NCI-H1048 (cell line): Measurements from ENCODE around the gene SVOP.

Source experiments
- DNase-seq: peaks from one replicate; lab custom pipeline; 2025; lab: John Stamatoyannopoulos, UW

Gene SVOP

GRCh38 chr12:108930756-108931155, 90.1 kb downstream of the SVOP start:
- DNase-seq: no peak

- DNase-seq: no peak
Measured at GRCh38 chr12:108930155-108930554, 90.7 kb downstream of the SVOP start.

- no peak for DNase-seq
Measured at GRCh38 chr12:108928695-108929094, 92.2 kb downstream of the SVOP start.

DNA sequence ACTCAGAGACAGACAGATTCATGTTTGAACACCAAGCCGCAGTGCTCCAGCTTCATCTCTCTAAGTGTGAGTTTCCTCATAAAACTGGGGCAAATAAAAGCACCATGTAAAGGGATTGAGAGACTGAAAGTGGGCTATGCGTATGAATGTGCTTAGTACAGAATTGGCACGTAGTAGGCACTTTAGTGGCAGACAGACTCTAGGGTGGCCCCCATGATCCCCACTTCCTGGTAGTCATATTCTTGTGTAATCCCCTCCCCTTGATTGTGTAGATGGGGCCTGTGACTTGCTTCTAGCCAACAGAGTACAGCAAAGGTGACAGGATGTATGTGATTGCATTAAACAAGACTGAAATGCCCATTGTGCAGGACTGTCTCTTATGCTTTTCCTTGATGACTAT, 98.0 kb downstream of the SVOP start:
- no peak for DNase-seq

DNA sequence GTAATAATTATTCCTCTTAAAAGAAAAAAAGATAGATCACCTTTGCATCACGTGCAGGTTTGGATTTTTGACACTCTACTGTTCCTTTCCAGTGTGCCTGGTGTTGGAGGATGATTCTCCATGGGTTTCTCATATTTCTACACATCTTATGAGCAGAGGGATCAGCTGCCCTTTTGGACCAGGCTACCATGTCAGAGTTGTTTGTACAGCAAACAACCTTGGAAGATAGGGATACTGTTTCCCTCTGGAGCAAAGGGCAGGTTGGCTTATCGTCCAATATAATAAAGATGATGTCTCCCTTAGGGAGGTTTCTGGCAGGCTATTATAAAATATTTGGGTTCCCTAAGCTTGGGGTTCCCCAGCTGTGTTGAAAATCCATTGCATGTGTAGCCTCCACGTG, 98.9 kb downstream of the SVOP start:
- no peak for DNase-seq

DNA sequence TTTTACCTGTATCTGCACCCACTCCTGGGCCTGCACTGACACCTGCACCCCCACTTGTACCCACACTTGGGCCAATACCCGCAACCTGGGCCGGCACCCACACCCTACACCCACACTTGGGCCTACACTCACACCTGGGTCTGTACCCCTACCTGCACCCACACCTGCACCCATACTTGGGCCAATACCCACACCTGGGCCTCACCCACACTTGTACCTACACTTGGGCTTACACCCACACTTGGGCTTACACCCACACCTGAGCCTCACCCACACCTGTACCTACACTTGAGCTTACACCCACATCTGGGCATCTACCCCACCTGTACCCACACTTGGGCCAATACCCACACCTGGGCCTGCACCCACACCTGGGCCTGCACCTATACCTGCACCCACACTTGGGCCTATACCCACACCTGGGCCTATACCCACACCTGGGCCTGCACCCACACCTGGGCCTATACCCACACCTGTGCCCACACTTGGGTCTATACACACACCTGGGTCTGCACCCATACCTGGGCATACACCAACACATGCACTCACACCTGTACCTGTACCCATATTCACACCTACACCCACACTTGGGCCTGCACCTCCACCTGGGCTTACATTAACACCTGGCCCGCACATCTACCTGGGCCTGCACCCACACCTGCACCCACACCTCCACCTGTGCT, 101.8 kb downstream of the SVOP start:
- DNase-seq: no peak

GRCh38 chr12:108918206-108918605, 102.7 kb downstream of the SVOP start:
- no peak for DNase-seq

- DNase-seq: no peak
Measured at GRCh38 chr12:108916336-108916735, 104.5 kb downstream of the SVOP start.

DNA sequence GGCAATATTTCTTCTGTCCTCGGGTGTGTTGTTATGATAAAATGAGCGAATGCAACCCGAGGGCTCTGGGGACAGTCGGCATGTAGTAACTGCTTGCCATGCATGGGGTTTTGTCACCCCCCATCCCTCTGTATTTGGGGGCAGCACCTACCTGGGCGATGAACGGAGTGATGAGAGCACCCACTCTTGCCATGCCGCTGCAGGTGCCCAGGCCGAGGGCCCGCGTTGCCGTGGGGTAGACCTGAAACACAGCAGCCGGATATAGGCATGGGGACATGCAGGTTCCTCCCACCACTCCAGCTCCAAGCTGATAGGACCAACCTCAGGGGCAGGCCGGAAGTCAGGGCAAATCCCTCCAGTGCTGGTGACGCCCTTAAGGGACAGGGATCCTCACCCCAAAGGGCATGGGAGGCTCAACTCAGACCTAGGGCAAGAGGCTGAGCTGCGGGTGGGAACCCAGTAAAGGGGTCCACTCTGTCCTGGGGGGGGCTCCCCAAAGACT, 105.2 kb downstream of the SVOP start:
- no peak for DNase-seq

GRCh38 chr12:108914121-108914531, 106.7 kb downstream of the SVOP start:
- no peak for DNase-seq

DNA sequence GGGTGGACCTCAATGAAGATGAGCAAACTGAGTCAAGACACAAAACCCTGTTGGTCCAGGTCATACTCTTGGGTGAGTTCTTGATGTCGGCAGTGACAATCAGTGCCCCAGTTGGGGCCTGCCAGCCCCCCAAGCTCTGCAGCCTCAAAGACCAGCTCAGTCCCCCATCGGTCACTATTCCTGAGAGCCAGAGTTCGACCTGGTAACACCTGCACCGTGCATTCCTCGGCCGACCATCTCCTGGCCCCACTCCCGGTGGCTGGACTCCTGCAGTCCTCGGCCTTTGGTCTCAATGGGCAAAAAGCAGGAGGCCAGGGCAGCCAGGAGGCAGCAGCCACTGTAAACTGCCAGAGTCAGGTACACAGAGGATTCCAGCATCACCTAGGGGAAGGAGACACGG, 108.5 kb downstream of the SVOP start:
- no peak for DNase-seq

GRCh38 chr12:108911915-108912314, 109.0 kb downstream of the SVOP start:
- no peak for DNase-seq

- no peak for DNase-seq
Measured at GRCh38 chr12:108910336-108910735, 110.5 kb downstream of the SVOP start.

GRCh38 chr12:108907839-108908351, 113.0 kb downstream of the SVOP start:
- no peak for DNase-seq

DNA sequence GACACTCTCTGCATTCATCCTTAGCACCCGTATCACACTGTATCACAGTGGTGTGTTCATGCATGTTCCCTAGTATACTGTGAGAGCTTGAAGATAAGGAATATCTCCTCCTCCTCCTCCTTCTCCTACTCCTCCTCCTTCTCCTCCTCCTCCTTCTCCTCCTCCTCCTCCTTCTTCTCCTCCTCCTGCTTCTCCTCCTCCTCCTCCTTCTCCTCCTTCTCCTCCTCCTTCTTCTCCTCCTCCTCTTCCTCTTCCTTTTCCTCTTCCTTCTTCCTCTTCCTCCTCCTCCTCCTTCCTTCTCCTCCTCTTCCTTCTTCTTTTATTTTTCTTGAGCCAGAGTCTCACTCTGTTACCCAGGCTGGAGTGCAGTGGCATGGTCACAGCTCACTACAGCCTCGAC, 113.9 kb downstream of the SVOP start:
- no peak for DNase-seq

GRCh38 chr12:108905725-108906124, 115.1 kb downstream of the SVOP start:
- DNase-seq: no peak

DNA sequence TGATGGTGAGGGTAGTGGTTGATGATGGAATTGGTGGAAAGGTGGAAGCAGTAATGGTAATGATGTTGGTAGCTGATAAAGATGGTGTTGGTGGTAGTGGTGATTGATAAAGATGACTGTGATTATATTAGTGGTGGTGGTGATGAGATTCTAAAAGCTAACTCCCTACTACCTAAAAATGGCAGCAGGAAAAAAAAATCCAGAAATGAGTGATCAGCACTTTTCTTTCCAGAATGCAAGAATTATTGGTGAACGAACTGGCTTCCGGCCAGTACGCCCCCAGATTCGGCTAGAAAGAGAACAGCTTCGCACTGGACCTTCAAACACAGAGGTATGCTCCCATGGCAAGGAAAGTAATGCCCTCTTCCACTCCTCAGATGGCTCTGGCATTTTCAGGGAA, 121.7 kb downstream of the SVOP start:
- no peak for DNase-seq

DNA sequence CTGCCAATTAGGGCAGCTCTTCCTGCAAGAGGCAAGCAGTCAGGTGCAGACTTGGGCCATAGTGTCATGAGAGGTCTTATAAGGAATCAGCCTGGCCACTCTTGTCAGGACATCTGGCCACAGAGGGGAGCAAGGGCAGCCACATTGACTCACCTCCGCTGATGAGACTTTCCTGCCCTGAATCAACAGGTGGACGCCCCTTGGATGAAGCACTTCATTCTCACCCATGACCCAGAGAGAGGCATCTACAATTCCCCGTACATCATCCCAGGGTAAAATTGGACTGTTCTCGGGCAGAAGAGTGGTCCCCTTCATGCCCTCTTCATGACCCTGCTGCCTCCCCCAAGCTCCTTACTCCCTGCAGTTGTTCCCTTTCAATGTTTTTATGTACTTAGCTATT, 124.1 kb downstream of the SVOP start:
- DNase-seq: no peak

GRCh38 chr12:108896336-108896735, 124.5 kb downstream of the SVOP start:
- DNase-seq: no peak

DNA sequence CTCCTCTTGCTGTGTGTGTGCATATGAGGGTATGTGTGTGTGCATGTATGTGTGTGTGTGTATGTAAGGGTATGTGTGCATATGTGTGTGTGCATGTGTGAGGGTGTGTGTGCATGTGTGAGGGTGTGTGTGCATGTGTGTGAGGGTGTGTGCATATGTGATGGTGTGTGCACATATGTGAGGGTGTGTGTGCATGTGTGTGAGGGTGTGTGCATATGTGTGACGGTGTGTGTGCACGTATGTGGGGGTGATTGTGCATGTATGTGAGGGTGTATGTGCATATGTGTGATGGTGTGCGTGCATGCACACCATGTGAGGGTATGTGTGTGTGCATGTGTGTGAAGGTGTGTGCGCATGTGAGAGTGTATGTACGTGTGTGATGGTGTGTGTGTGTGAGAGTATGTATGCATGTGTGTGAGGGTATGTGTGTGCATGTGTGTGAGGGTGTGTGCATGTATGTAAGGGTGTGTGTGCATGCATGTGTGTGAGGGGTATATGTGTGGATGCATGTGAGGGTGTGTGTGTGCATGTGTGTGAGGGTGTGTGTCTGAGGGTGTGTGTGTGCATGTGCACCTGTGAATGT, 125.6 kb downstream of the SVOP start:
- DNase-seq: no peak

- DNase-seq: no peak
Measured at GRCh38 chr12:108890208-108890607, 130.7 kb downstream of the SVOP start.

- no peak for DNase-seq
Measured at GRCh38 chr12:108888031-108888430, 132.8 kb downstream of the SVOP start.

GRCh38 chr12:108886873-108887629, 133.8 kb downstream of the SVOP start:
- DNase-seq: no peak
